SK-N-DZ (cell line): ENCODE results near the gene PAWR.
A peak's percentile ranks its signal among the peaks of the same experiment; 100 is the strongest.
"Not testable (repeated sequence)": the region's sequence is repeated elsewhere in the genome, so short reads cannot be mapped to it uniquely, and the experiment has no call there.

Source experiments
- DNase-seq: peaks from one replicate; pipeline ENCODE4 v3.0.0-alpha.2; 2015; ENCODE audit warnings: low spot score

Gene PAWR

GRCh38 chr12:79592865-79593264 lies 97.9 kb downstream of the PAWR start:
- DNase-seq: no peak

- no peak for DNase-seq
Observed at GRCh38 chr12:79591988-79592387, 98.8 kb downstream of the PAWR start.

GRCh38 chr12:79590751-79591150 lies 100.0 kb downstream of the PAWR start:
- no peak for DNase-seq

- peak; percentile 32 for DNase-seq
Observed at GRCh38 chr12:79587368-79587767, 103.4 kb downstream of the PAWR start.

- no peak for DNase-seq
Observed at GRCh38 chr12:79585147-79585546, 105.6 kb downstream of the PAWR start.

- no peak for DNase-seq
Observed at GRCh38 chr12:79573820-79574219, 116.9 kb downstream of the PAWR start.

GRCh38 chr12:79569679-79570078 lies 121.1 kb downstream of the PAWR start:
- no peak for DNase-seq

GRCh38 chr12:79567175-79567563 lies 123.6 kb downstream of the PAWR start:
- DNase-seq: no peak

GRCh38 chr12:79566452-79567174 lies 124.2 kb downstream of the PAWR start:
- DNase-seq: no peak

- DNase-seq: not testable (repeated sequence)
Observed at GRCh38 chr12:79564727-79565350, 125.9 kb downstream of the PAWR start.

GRCh38 chr12:79563021-79563740 lies 127.6 kb downstream of the PAWR start:
- DNase-seq: no peak

- DNase-seq: no peak
Observed at GRCh38 chr12:79561401-79562132, 129.2 kb downstream of the PAWR start.

GRCh38 chr12:79560225-79560889 lies 130.4 kb downstream of the PAWR start:
- DNase-seq: no peak

- no peak for DNase-seq
Observed at GRCh38 chr12:79559591-79559990, 131.2 kb downstream of the PAWR start.

GRCh38 chr12:79558924-79559469 lies 131.8 kb downstream of the PAWR start:
- no peak for DNase-seq

- DNase-seq: peak; percentile 12
Observed at GRCh38 chr12:79557690-79558315, 133.0 kb downstream of the PAWR start.

GRCh38 chr12:79555028-79555925 lies 135.5 kb downstream of the PAWR start:
- DNase-seq: peak; percentile 17

- DNase-seq: no peak
Observed at GRCh38 chr12:79553863-79554574, 136.7 kb downstream of the PAWR start.

- DNase-seq: no peak
Observed at GRCh38 chr12:79552192-79552591, 138.6 kb downstream of the PAWR start.
